ENCODE data around the gene SEMA3F. TPM values are rescaled to one million over a fixed set of nuclear protein-coding genes. Genes with fewer than 3 reads are reported as not detected.

SEMA3F gene
- total RNA-seq, 1 donor from 2014 or later = 14.5 TPM

DNA sequence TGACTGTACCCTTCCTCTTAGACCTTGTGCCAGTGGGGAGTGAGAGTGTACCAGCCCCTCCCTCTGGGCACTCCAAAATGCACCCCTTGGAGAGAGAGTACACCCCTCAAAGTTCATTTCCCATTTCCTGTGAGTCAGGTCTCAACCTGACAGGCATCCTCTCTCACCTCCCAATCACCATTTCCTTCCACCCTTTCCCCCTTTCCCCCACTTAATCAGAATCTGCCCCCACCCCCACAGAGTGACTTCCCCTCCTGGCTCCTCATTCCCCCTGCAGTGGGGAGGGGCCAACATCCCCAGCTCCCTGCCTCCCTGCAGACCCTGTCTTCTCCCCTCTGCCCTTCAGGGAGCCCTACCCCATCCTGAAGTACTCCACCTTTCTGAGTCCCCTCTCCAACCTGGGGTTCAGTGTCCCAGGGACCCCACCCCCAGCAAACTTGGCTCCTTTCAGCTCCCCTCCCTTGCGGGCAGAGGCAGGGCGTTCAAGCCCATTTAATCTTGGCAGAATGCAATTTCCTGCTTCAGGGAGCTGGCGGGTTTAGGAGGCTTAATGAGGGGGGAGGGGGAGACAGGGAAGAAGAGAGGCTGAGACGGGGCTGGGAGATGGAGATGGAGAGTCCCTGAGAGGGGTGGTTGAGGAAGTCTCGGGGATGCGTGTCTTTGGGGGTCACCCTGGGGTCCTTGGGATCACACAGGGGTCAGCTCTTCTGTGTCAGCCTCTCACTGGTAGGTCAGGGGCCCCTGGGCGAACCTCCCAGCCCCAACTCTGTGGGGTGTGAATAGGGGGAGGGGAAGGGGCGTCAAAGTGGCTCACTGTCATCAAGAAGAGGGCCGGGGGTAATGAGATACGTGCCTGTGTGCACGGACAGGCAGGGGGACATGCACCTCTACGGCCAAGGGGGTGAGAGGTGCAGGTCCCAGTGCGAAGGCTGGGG, 16.6 kb upstream of the SEMA3F start:
- peak overlapping the region; percentile 12 for H2AFZ ChIP-seq (replicated peaks)
- no peaks in the 10 kb centered on the region for H3K79me2 ChIP-seq (ENCODE audit: low read depth)
- peaks cover 3% of the 10 kb centered on the region for H3K9me3 Mint-ChIP-seq
- no peaks in the 10 kb centered on the region for H3K36me3 ChIP-seq
- no peaks in the 10 kb centered on the region for H3K36me3 Mint-ChIP-seq
- H3K27ac ChIP-seq = no peak overlapping the region
- H3K4me3 ChIP-seq = peak overlapping the region; percentile 37
- TF ChIP-seq, protein P1, sequence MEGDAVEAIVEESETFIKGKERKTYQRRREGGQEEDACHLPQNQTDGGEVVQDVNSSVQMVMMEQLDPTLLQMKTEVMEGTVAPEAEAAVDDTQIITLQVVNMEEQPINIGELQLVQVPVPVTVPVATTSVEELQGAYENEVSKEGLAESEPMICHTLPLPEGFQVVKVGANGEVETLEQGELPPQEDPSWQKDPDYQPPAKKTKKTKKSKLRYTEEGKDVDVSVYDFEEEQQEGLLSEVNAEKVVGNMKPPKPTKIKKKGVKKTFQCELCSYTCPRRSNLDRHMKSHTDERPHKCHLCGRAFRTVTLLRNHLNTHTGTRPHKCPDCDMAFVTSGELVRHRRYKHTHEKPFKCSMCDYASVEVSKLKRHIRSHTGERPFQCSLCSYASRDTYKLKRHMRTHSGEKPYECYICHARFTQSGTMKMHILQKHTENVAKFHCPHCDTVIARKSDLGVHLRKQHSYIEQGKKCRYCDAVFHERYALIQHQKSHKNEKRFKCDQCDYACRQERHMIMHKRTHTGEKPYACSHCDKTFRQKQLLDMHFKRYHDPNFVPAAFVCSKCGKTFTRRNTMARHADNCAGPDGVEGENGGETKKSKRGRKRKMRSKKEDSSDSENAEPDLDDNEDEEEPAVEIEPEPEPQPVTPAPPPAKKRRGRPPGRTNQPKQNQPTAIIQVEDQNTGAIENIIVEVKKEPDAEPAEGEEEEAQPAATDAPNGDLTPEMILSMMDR (IDR thresholded peaks at IDR 0.05) = no peak
- TF ChIP-seq EZH2phosphoT487 (IDR thresholded peaks at IDR 0.05) = no peak
- no peak for TF ChIP-seq EZH2 (IDR thresholded peaks at IDR 0.05)
- H3K9me3 ChIP-seq (ENCODE audit: low read depth) = no peaks in the 10 kb centered on the region
- H3F3A ChIP-seq (ENCODE audit: low read depth) = peaks cover 22% of the 10 kb centered on the region
- H3K27me3 Mint-ChIP-seq (ENCODE audit: insufficient read depth, low read depth) = peaks cover 4% of the 10 kb centered on the region
- H3K4me2 ChIP-seq = peak overlapping the region; percentile 80
- no peak overlapping the region for H3K9ac ChIP-seq
- H3K27ac Mint-ChIP-seq = peak overlapping the region; percentile 96
- DNase-seq (ENCODE audit: low spot score) = peak; percentile 88
- H3K4me3 Mint-ChIP-seq = peak overlapping the region; percentile 77
- peaks cover 49% of the 10 kb centered on the region for H3K4me1 Mint-ChIP-seq
- peaks cover 46% of the 10 kb centered on the region for H3K4me1 ChIP-seq
- H4K20me1 ChIP-seq (ENCODE audit: low read depth) = no peaks in the 10 kb centered on the region
- H3K27me3 ChIP-seq = no peaks in the 10 kb centered on the region

DNA sequence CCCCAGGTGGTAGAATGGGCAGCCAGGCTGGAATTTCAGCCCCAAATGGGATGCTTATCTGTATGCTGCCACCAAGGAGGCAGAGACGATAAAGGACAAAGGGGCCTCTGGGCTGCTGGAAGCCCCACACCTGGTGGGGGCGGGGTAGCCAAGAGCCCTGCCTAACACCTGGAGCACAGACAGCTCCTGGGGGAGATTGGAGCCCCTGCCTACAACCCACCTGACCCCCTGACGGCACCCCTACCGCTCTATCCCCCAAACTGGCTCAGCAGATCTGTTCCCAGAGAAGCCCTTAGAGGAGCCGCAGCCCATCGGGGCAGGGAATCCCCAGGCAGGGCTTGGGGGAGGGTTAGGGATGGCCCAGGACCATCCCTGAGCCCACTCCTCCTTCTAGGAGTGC, 15.8 kb upstream of the SEMA3F start:
- no peaks in the 10 kb centered on the region for H3K27me3 ChIP-seq
- H2AFZ ChIP-seq (replicated peaks) = no peak overlapping the region
- no peaks in the 10 kb centered on the region for H4K20me1 ChIP-seq (ENCODE audit: low read depth)
- peaks cover 22% of the 10 kb centered on the region for H3F3A ChIP-seq (ENCODE audit: low read depth)
- Mint-ChIP-seq H3K36me3 (no peaks in the 10 kb centered on the region), H3K4me3 (peak overlapping the region; percentile 77), H3K4me1 (peaks cover 49% of the 10 kb centered on the region), H3K27ac (no peak overlapping the region), H3K27me3 (ENCODE audit: insufficient read depth, low read depth) (peaks cover 4% of the 10 kb centered on the region), H3K9me3 (peaks cover 3% of the 10 kb centered on the region)
- no peak overlapping the region for H3K27ac ChIP-seq
- no peak overlapping the region for H3K9ac ChIP-seq
- DNase-seq (ENCODE audit: low spot score) = peak; percentile 46
- H3K79me2 ChIP-seq (ENCODE audit: low read depth) = no peaks in the 10 kb centered on the region
- H3K4me1 ChIP-seq = peaks cover 44% of the 10 kb centered on the region
- peak overlapping the region; percentile 80 for H3K4me2 ChIP-seq
- H3K36me3 ChIP-seq = no peaks in the 10 kb centered on the region
- H3K9me3 ChIP-seq (ENCODE audit: low read depth) = no peaks in the 10 kb centered on the region
- TF ChIP-seq, protein P1 (IDR thresholded peaks at IDR 0.05) = no peak
- no peak for TF ChIP-seq EZH2 (IDR thresholded peaks at IDR 0.05)
- no peak for TF ChIP-seq EZH2phosphoT487 (IDR thresholded peaks at IDR 0.05)
- H3K4me3 ChIP-seq = peak overlapping the region; percentile 37

DNA sequence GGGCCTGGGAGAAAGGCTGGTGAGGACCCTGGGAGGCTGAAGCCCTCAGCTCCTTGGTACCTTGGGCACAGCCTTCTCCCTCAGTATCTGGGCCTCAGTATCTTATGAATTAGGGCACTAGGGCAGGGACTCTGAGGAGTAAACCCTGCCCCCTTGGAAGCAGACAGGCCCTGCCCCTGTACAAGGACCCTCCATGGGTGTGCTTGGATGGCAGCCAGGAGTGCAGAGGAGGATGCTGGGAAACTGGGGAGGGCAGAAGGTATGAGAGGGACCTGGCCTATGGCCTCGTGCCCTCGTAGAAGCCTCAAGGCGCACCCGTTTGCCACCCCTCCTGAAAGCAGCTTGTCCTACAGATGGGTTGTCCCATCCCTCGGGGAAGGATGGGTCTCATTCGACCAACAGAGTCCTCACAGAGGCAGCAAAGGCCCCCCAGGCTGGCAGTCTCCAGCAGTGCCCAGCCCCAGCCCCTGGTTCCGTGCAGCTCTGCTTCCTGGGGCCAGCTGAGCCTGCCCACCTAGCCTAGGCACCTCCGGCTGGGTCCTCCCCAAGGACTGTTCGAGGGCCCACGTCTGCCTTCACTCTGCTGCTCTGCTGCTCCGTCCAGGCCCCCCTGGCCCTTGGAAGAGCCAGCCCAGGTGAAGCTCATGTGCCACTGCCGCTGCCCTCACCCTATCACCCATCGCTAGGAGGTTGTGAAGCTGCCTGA, 15.3 kb upstream of the SEMA3F start:
- no peak for DNase-seq (ENCODE audit: low spot score)
- TF ChIP-seq EZH2phosphoT487 (IDR thresholded peaks at IDR 0.05) = no peak
- TF ChIP-seq, protein P1 (IDR thresholded peaks at IDR 0.05) = no peak
- TF ChIP-seq EZH2 (IDR thresholded peaks at IDR 0.05) = no peak
- no peaks in the 10 kb centered on the region for H3K79me2 ChIP-seq (ENCODE audit: low read depth)
- H3K4me2 ChIP-seq = peak overlapping the region; percentile 80
- no peak overlapping the region for H3K9ac ChIP-seq
- no peaks in the 10 kb centered on the region for H4K20me1 ChIP-seq (ENCODE audit: low read depth)
- Mint-ChIP-seq H3K4me3 (no peak overlapping the region), H3K27ac (peak overlapping the region; percentile 79), H3K9me3 (peaks cover 3% of the 10 kb centered on the region), H3K4me1 (peaks cover 49% of the 10 kb centered on the region), H3K36me3 (no peaks in the 10 kb centered on the region), H3K27me3 (ENCODE audit: insufficient read depth, low read depth) (peaks cover 6% of the 10 kb centered on the region)
- H3K27ac ChIP-seq = no peak overlapping the region
- H3K4me1 ChIP-seq = peaks cover 44% of the 10 kb centered on the region
- H3K27me3 ChIP-seq = no peaks in the 10 kb centered on the region
- no peaks in the 10 kb centered on the region for H3K9me3 ChIP-seq (ENCODE audit: low read depth)
- no peak overlapping the region for H3K4me3 ChIP-seq
- no peaks in the 10 kb centered on the region for H3K36me3 ChIP-seq
- no peak overlapping the region for H2AFZ ChIP-seq (replicated peaks)
- peaks cover 22% of the 10 kb centered on the region for H3F3A ChIP-seq (ENCODE audit: low read depth)
